Activated T-cell treated with anti-CD3 and anti-CD28 coated beads, Interleukin-2, amount 50 U/mL, for 4 hours (primary cell): ENCODE measurements around the gene PROSER1. TPM values are rescaled to one million over a fixed set of nuclear protein-coding genes. Genes with fewer than 3 reads are reported as not detected.
"Not testable (repeated sequence)": the region's sequence is repeated elsewhere in the genome, so short reads cannot be mapped to it uniquely, and the experiment has no call there.

Experiments used
- ATAC-seq, 2 donors: fragments of 200-7000 bp; cut with Tn5 transposase; one replicate each; pipeline ENCODE4 v1.10.0; 2021
- DNase-seq: peaks from one replicate; pipeline ENCODE4 v3.0.0-alpha.2; 2020
- H3K27me3 Mint-ChIP-seq: one replicate; pipeline ENCODE4 v1.8.0; 2021; ENCODE audit warnings: low read depth, mixed read lengths
- H3K36me3 Mint-ChIP-seq: one replicate; pipeline ENCODE4 v1.8.0; 2022; ENCODE audit warnings: mixed read lengths; ENCODE audit not compliant: insufficient read depth
- H3K4me1 Mint-ChIP-seq: one replicate; pipeline ENCODE4 v1.8.0; 2021; ENCODE audit warnings: low read depth, mixed read lengths
- H3K4me3 Mint-ChIP-seq: one replicate; pipeline ENCODE4 v1.8.0; 2021; ENCODE audit warnings: mild to moderate bottlenecking, moderate library complexity, mixed read lengths
- H3K9me3 Mint-ChIP-seq: one replicate; pipeline ENCODE4 v1.8.0; 2021; ENCODE audit warnings: mixed read lengths
- total RNA-seq, 3 donors: library from RNA; stranded (reverse); gene quantifications; one replicate each; pipeline ENCODE4 v1.2.1, GENCODE V29; 2021

The PROSER1 gene
- total RNA-seq, 3 donors from 2014 or later = 53.5 to 68.4 (median 59.6) TPM

GRCh38 chr13:39012608-39013007 lies 25.3 kb downstream of the PROSER1 start:
- no peak overlapping the region for H3K4me3 Mint-ChIP-seq
- DNase-seq (no peak), ATAC-seq (no peak)
- peaks cover 62% of the 10 kb centered on the region for H3K36me3 Mint-ChIP-seq
- H3K27me3 Mint-ChIP-seq = no peaks in the 10 kb centered on the region
- no peaks in the 10 kb centered on the region for H3K9me3 Mint-ChIP-seq
- H3K4me1 Mint-ChIP-seq = no peaks in the 10 kb centered on the region

DNA sequence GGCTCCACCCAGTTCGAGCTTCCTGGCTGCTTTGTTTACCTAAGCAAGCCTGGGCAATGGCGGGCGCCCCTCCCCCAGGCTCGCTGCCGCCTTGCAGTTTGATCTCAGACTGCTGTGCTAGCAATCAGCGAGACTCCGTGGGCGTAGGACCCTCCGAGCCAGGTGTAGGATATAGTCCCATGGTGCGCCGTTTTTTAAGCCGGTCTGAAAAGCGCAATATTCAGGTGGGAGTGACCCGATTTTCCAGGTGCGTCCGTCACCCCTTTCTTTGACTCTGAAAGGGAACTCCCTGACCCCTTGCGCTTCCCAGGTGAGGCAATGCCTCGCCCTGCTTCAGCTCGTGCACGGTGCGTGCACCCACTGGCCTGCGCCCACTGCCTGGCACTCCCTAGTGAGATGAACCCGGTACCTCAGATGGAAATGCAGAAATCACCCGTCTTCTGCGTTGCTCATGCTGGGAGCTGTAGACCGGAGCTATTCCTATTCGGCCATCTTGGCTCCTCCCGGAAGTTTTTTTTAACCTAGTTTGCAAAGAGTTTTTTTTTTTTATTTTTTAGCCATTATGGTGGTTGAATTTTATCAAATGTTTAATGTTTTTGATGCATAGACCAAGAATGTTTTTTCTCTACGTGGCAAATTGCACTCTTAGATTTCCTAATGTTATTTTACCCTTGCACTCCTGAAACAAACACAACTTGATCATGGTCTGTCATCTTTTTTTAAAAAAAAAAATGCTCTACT lies 31.3 kb downstream of the PROSER1 start:
- not testable (repeated sequence) for H3K27me3 Mint-ChIP-seq, H3K9me3 Mint-ChIP-seq, H3K4me1 Mint-ChIP-seq, DNase-seq, ATAC-seq, H3K4me3 Mint-ChIP-seq
- H3K36me3 Mint-ChIP-seq = peaks cover 27% of the 10 kb centered on the region

DNA sequence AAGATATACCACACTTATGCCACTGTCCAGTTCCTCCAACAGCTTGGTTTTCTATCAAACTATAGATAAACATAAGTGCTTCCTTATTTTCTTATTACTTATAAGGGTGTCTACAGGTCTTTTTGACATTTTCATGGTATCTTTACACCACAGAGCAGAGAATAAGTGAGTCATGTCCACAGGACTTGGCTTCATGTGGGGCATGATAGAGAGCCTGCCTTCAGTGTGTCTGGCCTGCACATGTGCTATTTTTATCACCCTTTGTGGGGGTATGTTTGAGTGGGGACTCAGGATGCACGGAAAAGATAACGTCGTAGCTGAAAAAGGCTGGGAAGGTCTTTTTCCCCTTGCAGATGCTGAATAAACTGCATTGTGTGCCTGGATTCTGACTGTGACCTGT lies 39.1 kb downstream of the PROSER1 start:
- Mint-ChIP-seq H3K4me3 (no peak overlapping the region), H3K36me3 (no peaks in the 10 kb centered on the region), H3K4me1 (no peaks in the 10 kb centered on the region), H3K9me3 (no peaks in the 10 kb centered on the region), H3K27me3 (no peaks in the 10 kb centered on the region)
- ATAC-seq (no peak), DNase-seq (no peak)

DNA sequence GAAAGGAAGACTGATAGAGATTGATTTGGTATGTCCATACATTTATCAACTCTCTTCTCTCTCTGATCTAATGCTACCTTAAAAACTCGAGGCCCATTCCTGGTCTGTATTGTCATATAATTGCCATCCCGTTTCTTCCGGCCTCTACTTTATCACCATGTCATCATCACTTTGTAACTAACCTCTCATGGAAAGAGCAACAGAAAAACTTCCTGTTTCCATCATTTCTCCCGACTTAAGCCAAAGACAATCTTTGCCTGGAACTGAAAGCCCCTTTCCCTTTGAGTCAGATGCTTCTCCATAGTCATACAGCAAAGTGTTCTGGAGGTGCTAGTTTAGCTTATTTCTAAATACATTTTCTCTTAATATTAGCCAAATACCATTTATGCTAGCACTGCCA lies 44.5 kb downstream of the PROSER1 start:
- H3K9me3 Mint-ChIP-seq = no peaks in the 10 kb centered on the region

GRCh38 chr13:38990693-38991092 lies 47.2 kb downstream of the PROSER1 start, which contains the start of gene STOML3:
Gene STOML3, minus strand, starts transcription at chr13:38990831. Its CDS starts 110 bp downstream, at chr13:38990721.
- no peaks in the 10 kb centered on the region for H3K36me3 Mint-ChIP-seq
- H3K4me1 Mint-ChIP-seq = peaks cover 3% of the 10 kb centered on the region
- no peaks in the 10 kb centered on the region for H3K9me3 Mint-ChIP-seq
- ATAC-seq (no peak), DNase-seq (no peak)
- no peaks in the 10 kb centered on the region for H3K27me3 Mint-ChIP-seq
- H3K4me3 Mint-ChIP-seq = no peak within 1 kb of the TSS

More for the DNA sequence above, 44.5 kb downstream of the PROSER1 start:
- Mint-ChIP-seq H3K36me3 (no peaks in the 10 kb centered on the region), H3K27me3 (no peaks in the 10 kb centered on the region), H3K4me1 (peaks cover 3% of the 10 kb centered on the region), H3K4me3 (no peak overlapping the region)
- ATAC-seq = no peak
- DNase-seq = no peak

DNA sequence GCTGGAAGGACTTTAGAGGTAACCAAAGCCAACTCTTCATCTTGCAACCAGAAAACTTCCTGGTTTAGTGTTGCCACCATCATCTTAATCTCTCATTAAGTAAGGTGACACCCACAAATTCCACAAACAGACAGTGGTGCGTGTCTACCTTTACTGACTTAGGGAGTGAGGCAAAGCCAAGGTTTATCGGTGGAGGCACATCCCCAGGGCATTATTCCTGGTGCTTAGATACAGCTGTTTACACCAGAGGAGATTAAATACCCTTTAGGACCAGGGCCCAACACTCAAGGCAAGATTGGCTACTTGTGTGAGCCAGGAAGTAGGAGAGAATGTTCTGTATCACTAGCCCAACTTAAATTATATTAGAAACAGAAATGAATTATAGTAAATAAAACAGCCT lies 56.8 kb downstream of the PROSER1 start:
- Mint-ChIP-seq H3K4me1 (no peaks in the 10 kb centered on the region), H3K27me3 (peaks cover 3% of the 10 kb centered on the region), H3K4me3 (no peak overlapping the region), H3K36me3 (no peaks in the 10 kb centered on the region), H3K9me3 (peaks cover 21% of the 10 kb centered on the region)
- no peak for DNase-seq
- no peak for ATAC-seq

- H3K4me3 Mint-ChIP-seq = no peak overlapping the region
- no peaks in the 10 kb centered on the region for H3K36me3 Mint-ChIP-seq
- peaks cover 3% of the 10 kb centered on the region for H3K27me3 Mint-ChIP-seq
- H3K9me3 Mint-ChIP-seq = peaks cover 21% of the 10 kb centered on the region
- no peaks in the 10 kb centered on the region for H3K4me1 Mint-ChIP-seq
- no peak for ATAC-seq
- no peak for DNase-seq
Observed at GRCh38 chr13:38980750-38981078, 57.2 kb downstream of the PROSER1 start.

- Mint-ChIP-seq H3K4me1 (no peaks in the 10 kb centered on the region), H3K9me3 (peaks cover 21% of the 10 kb centered on the region), H3K36me3 (no peaks in the 10 kb centered on the region), H3K4me3 (no peak overlapping the region), H3K27me3 (peaks cover 3% of the 10 kb centered on the region)
- ATAC-seq (no peak), DNase-seq (no peak)
Observed at GRCh38 chr13:38979891-38980749, 57.8 kb downstream of the PROSER1 start.

GRCh38 chr13:38970380-38971051 lies 67.4 kb downstream of the PROSER1 start:
- Mint-ChIP-seq H3K27me3 (peaks cover 2% of the 10 kb centered on the region), H3K4me1 (no peaks in the 10 kb centered on the region), H3K36me3 (no peaks in the 10 kb centered on the region), H3K4me3 (no peak overlapping the region), H3K9me3 (no peaks in the 10 kb centered on the region)
- DNase-seq (no peak), ATAC-seq (no peak)

DNA sequence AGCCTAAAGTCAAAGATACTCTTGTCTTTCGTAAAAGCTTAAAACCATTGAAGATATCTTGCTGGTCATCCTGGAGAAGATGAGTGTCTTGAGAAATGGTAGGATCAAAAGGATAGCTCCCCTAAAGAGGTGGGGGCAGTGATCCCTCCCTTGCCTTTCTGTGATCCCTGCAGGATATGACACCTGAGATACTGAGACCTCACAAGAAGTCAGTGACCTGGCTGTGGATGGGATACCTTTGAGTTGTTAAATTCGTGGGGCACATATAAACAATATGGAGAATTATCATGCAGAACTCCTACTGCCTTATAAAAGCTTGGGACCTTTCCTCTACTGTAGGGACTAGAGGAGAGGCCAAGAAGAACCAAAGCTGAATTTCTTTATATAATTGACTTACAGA lies 68.7 kb downstream of the PROSER1 start:
- H3K4me3 Mint-ChIP-seq = no peak overlapping the region
- no peaks in the 10 kb centered on the region for H3K4me1 Mint-ChIP-seq
- no peaks in the 10 kb centered on the region for H3K9me3 Mint-ChIP-seq
- no peaks in the 10 kb centered on the region for H3K36me3 Mint-ChIP-seq
- DNase-seq (no peak), ATAC-seq (no peak)
- H3K27me3 Mint-ChIP-seq = peaks cover 6% of the 10 kb centered on the region

GRCh38 chr13:38967446-38967845 lies 70.4 kb downstream of the PROSER1 start:
- no peaks in the 10 kb centered on the region for H3K36me3 Mint-ChIP-seq
- H3K27me3 Mint-ChIP-seq = peaks cover 9% of the 10 kb centered on the region
- no peaks in the 10 kb centered on the region for H3K4me1 Mint-ChIP-seq
- ATAC-seq (no peak), DNase-seq (no peak)
- no peaks in the 10 kb centered on the region for H3K9me3 Mint-ChIP-seq
- H3K4me3 Mint-ChIP-seq = no peak overlapping the region

GRCh38 chr13:38965281-38965680 lies 72.6 kb downstream of the PROSER1 start:
- no peak for ATAC-seq
- DNase-seq = no peak
- no peaks in the 10 kb centered on the region for H3K9me3 Mint-ChIP-seq

GRCh38 chr13:38960175-38960574 lies 77.7 kb downstream of the PROSER1 start:
- DNase-seq (no peak), ATAC-seq (no peak)
- Mint-ChIP-seq H3K27me3 (peaks cover 15% of the 10 kb centered on the region), H3K4me1 (no peaks in the 10 kb centered on the region), H3K9me3 (no peaks in the 10 kb centered on the region), H3K36me3 (no peaks in the 10 kb centered on the region), H3K4me3 (no peak overlapping the region)

More at GRCh38 chr13:38965281-38965680, 72.6 kb downstream of the PROSER1 start:
- Mint-ChIP-seq H3K36me3 (no peaks in the 10 kb centered on the region), H3K27me3 (peaks cover 15% of the 10 kb centered on the region), H3K4me3 (no peak overlapping the region), H3K4me1 (no peaks in the 10 kb centered on the region)
